ENCODE results near the gene TKT. TPM values are rescaled to one million over a fixed set of nuclear protein-coding genes. Genes with fewer than 3 reads are reported as not detected.
A peak's percentile ranks its signal among the peaks of the same experiment; 100 is the strongest.

Gene TKT
- total and polyA plus RNA-seq, 2 experiments from 2014 or later, result 584 to 1,411 TPM

GRCh38 chr3:53240989-53241972 is 14.5 kb downstream of the TKT start:
- Mint-ChIP-seq H3K27me3 (ENCODE audit: insufficient read depth, low read depth, poor library complexity) (peaks cover 12% of the 10 kb centered on the region), H3K27ac (peak overlapping the region; percentile 89), H3K4me3 (no peak overlapping the region), H3K4me1 (peaks cover 62% of the 10 kb centered on the region), H3K9me3 (no peaks in the 10 kb centered on the region), H3K36me3 (ENCODE audit: low read depth) (peaks cover 90% of the 10 kb centered on the region)
- no peak for DNase-seq (ENCODE audit: low spot score)
- H3F3A ChIP-seq (replicated peaks; ENCODE audit: low read depth), result peaks cover 44% of the 10 kb centered on the region
- H3K4me2 ChIP-seq, result no peak overlapping the region
- peaks cover 38% of the 10 kb centered on the region for H3K4me1 ChIP-seq (ENCODE audit: insufficient read depth)
- no peak for ATAC-seq
- no peak overlapping the region for H2AFZ ChIP-seq
- peaks cover 92% of the 10 kb centered on the region for H3K79me2 ChIP-seq (replicated peaks; ENCODE audit: insufficient read depth)
- peak; percentile 51; the same call in 1 of the 2 replicates for TF ChIP-seq POLR2AphosphoS5 (IDR thresholded peaks at IDR 0.05; ENCODE audit: low read depth)
- no peak for TF ChIP-seq ZNF114 (CRISPR knock-in tag; IDR thresholded peaks at IDR 0.05)
- no peak for TF ChIP-seq EZH2phosphoT487 (IDR thresholded peaks at IDR 0.05; ENCODE audit: unreplicated experiment)
- H3K27me3 ChIP-seq (ENCODE audit: insufficient read depth), result no peaks in the 10 kb centered on the region
- peaks cover 47% of the 10 kb centered on the region for H3K36me3 ChIP-seq (ENCODE audit: insufficient read depth)
- H3K4me3 ChIP-seq, result no peak overlapping the region
- H3K9me2 ChIP-seq (ENCODE audit: insufficient read depth), result no peaks in the 10 kb centered on the region
- peaks cover 84% of the 10 kb centered on the region for H4K20me1 ChIP-seq (replicated peaks; ENCODE audit: insufficient read depth)
- H3K27ac ChIP-seq (ENCODE audit: low read depth), result peak overlapping the region; percentile 55

- H3K4me2 ChIP-seq, result no peak overlapping the region
- peaks cover 23% of the 10 kb centered on the region for H3K4me1 ChIP-seq (ENCODE audit: insufficient read depth)
- no peak for TF ChIP-seq NANOG (IDR thresholded peaks at IDR 0.05; ENCODE audit: borderline replicate concordance)
- TF ChIP-seq EZH2phosphoT487 (IDR thresholded peaks at IDR 0.05; ENCODE audit: unreplicated experiment), result no peak
- no peak for TF ChIP-seq CREB1 (CRISPR knock-in tag; IDR thresholded peaks at IDR 0.05; ENCODE audit: low read depth)
- no peak for TF ChIP-seq ETS1 (IDR thresholded peaks at IDR 0.05)
- no peak for TF ChIP-seq STAT1 (IDR thresholded peaks at IDR 0.05; ENCODE audit: unreplicated experiment)
- no peak for TF ChIP-seq POLR2AphosphoS5 (IDR thresholded peaks at IDR 0.05; ENCODE audit: low read depth)
- TF ChIP-seq JUNB (IDR thresholded peaks at IDR 0.05; ENCODE audit: unreplicated experiment), result no peak
- TF ChIP-seq ZNF114 (CRISPR knock-in tag; IDR thresholded peaks at IDR 0.05), result no peak
- no peak for TF ChIP-seq ZNF331 (CRISPR knock-in tag; IDR thresholded peaks at IDR 0.05; ENCODE audit: low read depth)
- TF ChIP-seq ZNF462 (CRISPR knock-in tag; IDR thresholded peaks at IDR 0.05), result no peak
- TF ChIP-seq CTCF (conservative IDR thresholded peaks at IDR 0.05; ENCODE audit: low read depth in 2 of 2), result no peak
Measured at GRCh38 chr3:53239800-53240199, 16.0 kb downstream of the TKT start.

More at GRCh38 chr3:53239800-53240199, 16.0 kb downstream of the TKT start:
- peaks cover 76% of the 10 kb centered on the region for H4K20me1 ChIP-seq (replicated peaks; ENCODE audit: insufficient read depth)
- H3K4me3 Mint-ChIP-seq, result no peak overlapping the region
- peaks cover 45% of the 10 kb centered on the region for H3K36me3 ChIP-seq (ENCODE audit: insufficient read depth)
- peaks cover 56% of the 10 kb centered on the region for H3K4me1 Mint-ChIP-seq
- no peaks in the 10 kb centered on the region for H3K9me3 Mint-ChIP-seq
- H3F3A ChIP-seq (replicated peaks; ENCODE audit: low read depth), result peaks cover 46% of the 10 kb centered on the region
- H3K27me3 Mint-ChIP-seq (ENCODE audit: insufficient read depth, low read depth, poor library complexity), result peaks cover 12% of the 10 kb centered on the region
- peak overlapping the region; percentile 76 for H3K27ac ChIP-seq (ENCODE audit: low read depth)
- ATAC-seq (no peak), DNase-seq (ENCODE audit: low spot score) (no peak)
- peaks cover 81% of the 10 kb centered on the region for H3K79me2 ChIP-seq (replicated peaks; ENCODE audit: insufficient read depth)
- H2AFZ ChIP-seq, result no peak overlapping the region
- peak overlapping the region; percentile 92 for H3K27ac Mint-ChIP-seq
- peaks cover 92% of the 10 kb centered on the region for H3K36me3 Mint-ChIP-seq (ENCODE audit: low read depth)
- no peaks in the 10 kb centered on the region for H3K27me3 ChIP-seq (ENCODE audit: insufficient read depth)
- H3K9me2 ChIP-seq (ENCODE audit: insufficient read depth), result no peaks in the 10 kb centered on the region
- H3K4me3 ChIP-seq, result no peak overlapping the region
